Esophagus squamous epithelium (tissue), 5 donors: Measurements from ENCODE around the gene ADGRG1. TPM values are rescaled to one million over a fixed set of nuclear protein-coding genes. Genes with fewer than 3 reads are reported as not detected.
"Not testable (repeated sequence)": the region's sequence is repeated elsewhere in the genome, so short reads cannot be mapped to it uniquely, and the experiment has no call there.

Experiments
- DNase-seq: peaks from one replicate; lab custom pipeline; 2025; lab: John Stamatoyannopoulos, UW
- H3K27ac ChIP-seq, 4 donors: fragments of 200-600 bp; sonication (generic); one replicate each; pipeline ENCODE4 v1.5.1; 2016 to 2019; ENCODE audit warnings: mild to moderate bottlenecking in 1 of 4
- H3K27me3 ChIP-seq, 4 donors: fragments of 200-600 bp; sonication (generic); 1 replicate in 3 of 4; 2 replicates in 1 of 4; pipeline versions ENCODE4 v1.5.1 to v1.6.0; 2017 to 2021; ENCODE audit warnings: antibody characterized with exemption in 1 of 4
- H3K36me3 ChIP-seq, 3 donors: fragments of 200-600 bp; sonication (generic); one replicate each; pipeline ENCODE4 v1.5.1; 2016 to 2019
- H3K4me1 ChIP-seq, 3 donors: fragments of 200-600 bp; sonication (generic); one replicate each; pipeline ENCODE4 v1.5.1; 2017 to 2019
- H3K4me3 ChIP-seq, 4 donors: fragments of 200-600 bp; sonication (generic); 1 replicate in 3 of 4; 2 replicates in 1 of 4; pipeline ENCODE4 v1.5.1; 2016 to 2019; ENCODE audit warnings: mild to moderate bottlenecking in 2 of 4, moderate library complexity in 1 of 4
- H3K9me3 ChIP-seq, 3 donors: fragments of 200-600 bp; sonication (generic); one replicate each; pipeline ENCODE4 v1.5.1; 2016 to 2019
- CTCF ChIP-seq, 6 experiments: fragments of 450-650 bp in 4 of 6; fragments of 200-600 bp in 2 of 6; sonication (generic) in 2 of 6; IDR thresholded peaks; one replicate each; pipeline ENCODE4 v1.5.1; 2016 to 2019; ENCODE audit warnings: antibody characterized with exemption in 6 of 6, mild to moderate bottlenecking in 4 of 6, moderate library complexity in 4 of 6
- POLR2A ChIP-seq, 4 donors: fragments of 450-650 bp; IDR thresholded peaks; one replicate each; pipeline ENCODE4 v1.6.1; 2017; ENCODE audit warnings: antibody characterized with exemption in 4 of 4, mild to moderate bottlenecking in 4 of 4, moderate library complexity in 3 of 4
- WGBS, 2 donors: methylation state at CpG; one replicate each; pipeline ENCODE4 v1.1.5; 2018; 5-methylcytosine and 5-hydroxymethylcytosine counted together
- intact Hi-C: fragments of 100-400 bp; cut with DNase I; formaldehyde crosslinking; loops from one replicate; pipeline ENCODE4 v1.15.0; 2022
- total RNA-seq, 4 donors: library from RNA; depleted of rRNA; stranded (reverse); fragments of >200 nt; gene quantifications; one replicate each; pipeline ENCODE4 v1.1.0, GENCODE V29; 2016
- donor health status: DM: yes; HTN: yes; CAD: no.

Gene ADGRG1
- total RNA-seq, 4 donors from 2014 or later = 37.0 to 65.5 (median 42.1) TPM

GRCh38 chr16:57670196-57670595, 41.8 kb downstream of the ADGRG1 start:
- H3K4me3 ChIP-seq = no peak overlapping the region
- no peaks in the 10 kb centered on the region for H3K4me1 ChIP-seq
- peaks cover 0 to 22% (median 0%) of the 10 kb centered on the region in 4 donors for H3K27me3 ChIP-seq
- H3K9me3 ChIP-seq = no peaks in the 10 kb centered on the region
- H3K36me3 ChIP-seq = peaks cover 0 to 5% (median 0%) of the 10 kb centered on the region in 3 donors
- no peak overlapping the region for H3K27ac ChIP-seq
- intact Hi-C loops = no loop called here
- 46 to 52% methylated on average over 4 of the region's 4 CpGs for WGBS, 2 donors
- DNase-seq = no peak
- TF ChIP-seq CTCF (IDR thresholded peaks at IDR 0.05) (no peak), POLR2A (IDR thresholded peaks at IDR 0.05) (no peak)

- intact Hi-C loops, H3K27ac ChIP-seq, H3K36me3 ChIP-seq, H3K4me1 ChIP-seq, DNase-seq, H3K9me3 ChIP-seq, H3K4me3 ChIP-seq: not testable (repeated sequence)
- 67 to 83% methylated on average over 5 to 7 of the region's 7 CpGs for WGBS, 2 donors
- peaks cover 0 to 22% (median 0%) of the 10 kb centered on the region in 4 donors for H3K27me3 ChIP-seq
These were observed 43.0 kb downstream of the ADGRG1 start for GRCh38 chr16:57671451-57671850.

GRCh38 chr16:57672416-57672815, 44.0 kb downstream of the ADGRG1 start:
- H3K27ac ChIP-seq = no peak overlapping the region
- H3K4me1 ChIP-seq = peaks cover 0 to 6% (median 0%) of the 10 kb centered on the region in 3 donors
- 27 to 73% methylated on average over 3 of the region's 3 CpGs for WGBS, 2 donors
- no peak for DNase-seq
- H3K4me3 ChIP-seq = no peak overlapping the region
- H3K9me3 ChIP-seq = no peaks in the 10 kb centered on the region
- H3K27me3 ChIP-seq = peaks cover 0 to 22% (median 0%) of the 10 kb centered on the region in 4 donors
- intact Hi-C loops = no loop called here
- TF ChIP-seq CTCF (IDR thresholded peaks at IDR 0.05) = no peak
- no peak for TF ChIP-seq POLR2A (IDR thresholded peaks at IDR 0.05)
- H3K36me3 ChIP-seq = no peaks in the 10 kb centered on the region

- Histone ChIP-seq H3K27ac (no peak overlapping the region), H3K9me3 (no peaks in the 10 kb centered on the region), H3K27me3 (peaks cover 0 to 22% (median 0%) of the 10 kb centered on the region in 4 donors), H3K4me1 (peaks cover 0 to 10% (median 2%) of the 10 kb centered on the region in 3 donors), H3K4me3 (no peak overlapping the region), H3K36me3 (no peaks in the 10 kb centered on the region)
- DNase-seq = no peak
- intact Hi-C loops = no loop called here
- WGBS, 2 donors = 87 to 100% methylated on average over 2 of the region's 2 CpGs
- no peak for TF ChIP-seq POLR2A (IDR thresholded peaks at IDR 0.05)
- TF ChIP-seq CTCF (IDR thresholded peaks at IDR 0.05) = no peak
These were observed 44.4 kb downstream of the ADGRG1 start for GRCh38 chr16:57672824-57673223.

- no peak for TF ChIP-seq CTCF (IDR thresholded peaks at IDR 0.05)
- TF ChIP-seq POLR2A (IDR thresholded peaks at IDR 0.05) = no peak
- H3K27ac ChIP-seq = no peak overlapping the region
- no peak for DNase-seq
These were observed 47.5 kb downstream of the ADGRG1 start for GRCh38 chr16:57675741-57676551.

More at GRCh38 chr16:57675741-57676551, 47.5 kb downstream of the ADGRG1 start:
- no peak overlapping the region for H3K4me3 ChIP-seq
- 48 to 59% methylated on average over 10 to 12 of the region's 12 CpGs for WGBS, 2 donors
- no peaks in the 10 kb centered on the region for H3K9me3 ChIP-seq
- intact Hi-C loops = no loop called here
- H3K36me3 ChIP-seq = no peaks in the 10 kb centered on the region
- H3K4me1 ChIP-seq = peaks cover 0 to 21% (median 7%) of the 10 kb centered on the region in 3 donors
- H3K27me3 ChIP-seq = peaks cover 0 to 22% (median 0%) of the 10 kb centered on the region in 4 donors
